ENCODE data around the gene ENKD1. TPM values are rescaled to one million over a fixed set of nuclear protein-coding genes. Genes with fewer than 3 reads are reported as not detected.

Gene ENKD1
- total and polyA plus RNA-seq, 2 of the 4 experiments (the other 2 are of a cell fraction), result 2.9 to 6.3 TPM

DNA sequence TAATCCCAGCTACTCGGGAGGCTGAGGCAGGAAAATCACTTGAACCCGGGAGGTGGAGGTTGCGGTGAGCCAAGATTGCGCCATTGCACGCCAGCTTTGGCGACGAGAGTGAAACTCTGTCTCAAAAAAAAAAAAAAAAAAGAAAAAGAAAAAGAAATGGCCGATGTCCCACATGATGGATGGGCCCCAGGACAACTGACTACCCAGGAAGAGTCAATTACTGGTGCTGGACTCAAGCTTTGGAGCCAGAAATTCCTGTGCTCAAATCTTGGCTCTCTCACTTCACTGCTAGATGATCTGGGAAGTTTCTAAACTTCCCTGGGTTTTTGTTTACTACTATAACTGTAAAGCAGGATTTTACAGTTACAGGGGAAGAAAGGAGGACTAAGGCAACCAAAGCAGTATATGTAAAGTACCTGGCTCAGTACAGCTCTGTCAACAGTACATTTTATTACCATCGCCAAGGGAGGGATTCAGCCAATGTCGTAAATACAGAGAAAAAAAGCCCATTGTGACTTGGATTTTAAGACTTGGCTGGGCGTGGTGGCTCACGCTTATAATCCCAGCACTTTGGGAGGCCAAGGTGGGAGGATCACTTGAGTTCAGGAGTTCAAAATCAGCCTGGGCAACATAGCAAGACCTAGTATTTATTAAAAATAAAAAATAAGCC lies 11.9 kb upstream of the ENKD1 start:
- H3K4me1 ChIP-seq (ENCODE audit: control insufficient read depth, insufficient read depth, low read length), result peaks cover under 1% of the 10 kb centered on the region; the same call in 1 of the 2 replicates
- H3K56ac ChIP-seq (ENCODE audit: extremely low read depth, insufficient read depth, low read length), result no peak overlapping the region
- H4K8ac ChIP-seq (ENCODE audit: low read depth in 2 of 2, low read length in 2 of 2), result no peak overlapping the region
- H3K4ac ChIP-seq (ENCODE audit: low read depth, low read length), result no peak overlapping the region
- peaks cover 16% of the 10 kb centered on the region for H3K36me3 ChIP-seq (ENCODE audit: control insufficient read depth, insufficient read depth, low read length)
- peaks cover 0 to 17% of the 10 kb centered on the region in 2 experiments; a peak in 2 of 4 replicates for H3K79me1 ChIP-seq (ENCODE audit: low read depth in 1 of 2, low read length in 2 of 2)
- no peak overlapping the region for H2BK20ac ChIP-seq (ENCODE audit: low read depth, low read length)
- H3K27me3 ChIP-seq (ENCODE audit: control insufficient read depth, insufficient read depth, low read length), result no peaks in the 10 kb centered on the region
- H3K27ac ChIP-seq (ENCODE audit: insufficient read depth, low read length), result no peak overlapping the region
- no peak overlapping the region for H2AK5ac ChIP-seq (ENCODE audit: low read depth, low read length)
- H3K4me2 ChIP-seq (ENCODE audit: low read depth, low read length), result no peak overlapping the region
- no peak overlapping the region for H3K23ac ChIP-seq (ENCODE audit: low read depth, low read length)
- TF ChIP-seq MXI1 (IDR thresholded peaks at IDR 0.05; ENCODE audit: borderline replicate concordance, low read depth, low read length), result no peak
- no peak for TF ChIP-seq POLR2A (IDR thresholded peaks at IDR 0.05; ENCODE audit: low read depth, low read length)
- no peak for TF ChIP-seq BHLHE40 (IDR thresholded peaks at IDR 0.05; ENCODE audit: low read depth, low read length)
- no peak for TF ChIP-seq MAFK (IDR thresholded peaks at IDR 0.05; ENCODE audit: low read depth, low read length)
- TF ChIP-seq ELK1 (IDR thresholded peaks at IDR 0.05; ENCODE audit: borderline replicate concordance, low read depth, low read length), result no peak
- TF ChIP-seq RFX5 (IDR thresholded peaks at IDR 0.05; ENCODE audit: low read depth, low read length), result no peak
- TF ChIP-seq, protein P1, sequence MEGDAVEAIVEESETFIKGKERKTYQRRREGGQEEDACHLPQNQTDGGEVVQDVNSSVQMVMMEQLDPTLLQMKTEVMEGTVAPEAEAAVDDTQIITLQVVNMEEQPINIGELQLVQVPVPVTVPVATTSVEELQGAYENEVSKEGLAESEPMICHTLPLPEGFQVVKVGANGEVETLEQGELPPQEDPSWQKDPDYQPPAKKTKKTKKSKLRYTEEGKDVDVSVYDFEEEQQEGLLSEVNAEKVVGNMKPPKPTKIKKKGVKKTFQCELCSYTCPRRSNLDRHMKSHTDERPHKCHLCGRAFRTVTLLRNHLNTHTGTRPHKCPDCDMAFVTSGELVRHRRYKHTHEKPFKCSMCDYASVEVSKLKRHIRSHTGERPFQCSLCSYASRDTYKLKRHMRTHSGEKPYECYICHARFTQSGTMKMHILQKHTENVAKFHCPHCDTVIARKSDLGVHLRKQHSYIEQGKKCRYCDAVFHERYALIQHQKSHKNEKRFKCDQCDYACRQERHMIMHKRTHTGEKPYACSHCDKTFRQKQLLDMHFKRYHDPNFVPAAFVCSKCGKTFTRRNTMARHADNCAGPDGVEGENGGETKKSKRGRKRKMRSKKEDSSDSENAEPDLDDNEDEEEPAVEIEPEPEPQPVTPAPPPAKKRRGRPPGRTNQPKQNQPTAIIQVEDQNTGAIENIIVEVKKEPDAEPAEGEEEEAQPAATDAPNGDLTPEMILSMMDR (conservative IDR thresholded peaks at IDR 0.05; ENCODE audit: low read depth, low read length), result no peak
- TF ChIP-seq FOS (IDR thresholded peaks at IDR 0.05; ENCODE audit: low read depth, low read length), result no peak
- TF ChIP-seq NFE2L2 (IDR thresholded peaks at IDR 0.05; ENCODE audit: low read depth, low read length), result no peak
- no peak for TF ChIP-seq RAD21 (IDR thresholded peaks at IDR 0.05; ENCODE audit: low read length)
- no peak for TF ChIP-seq MAZ (IDR thresholded peaks at IDR 0.05; ENCODE audit: borderline replicate concordance, low read depth, low read length)
- no peak for TF ChIP-seq CHD1 (IDR thresholded peaks at IDR 0.05; ENCODE audit: low read depth, low read length)
- TF ChIP-seq RCOR1 (IDR thresholded peaks at IDR 0.05; ENCODE audit: insufficient replicate concordance, low read length), result no peak
- no peak for TF ChIP-seq USF2 (IDR thresholded peaks at IDR 0.05; ENCODE audit: low read depth, low read length)
- no peak for TF ChIP-seq SMC3 (IDR thresholded peaks at IDR 0.05; ENCODE audit: low read depth, low read length)
- no peak for TF ChIP-seq CEBPB (IDR thresholded peaks at IDR 0.05; ENCODE audit: low read depth, low read length)
- intact Hi-C loops (cut with micrococcal nuclease) (loop anchor here (10.0 kb wide), 1 partner anchor 356 kb away; no protein-coding TSS in a partner anchor), in situ Hi-C loops (cut with MboI; ENCODE audit: low sequenced_read_pairs) (no loop called here), dilution Hi-C loops (cut with HindIII; ENCODE audit: low sequenced_read_pairs, unreplicated experiment) (no loop called here)
- H2BK5ac ChIP-seq (ENCODE audit: low read depth, low read length, poor library complexity, severe bottlenecking), result no peak overlapping the region
- no peaks in the 10 kb centered on the region for H3K9me3 ChIP-seq (ENCODE audit: control insufficient read depth, insufficient read depth, low read length)
- no peak overlapping the region for H4K5ac ChIP-seq (ENCODE audit: low read depth, low read length)
- no peak overlapping the region for H3K9ac ChIP-seq (ENCODE audit: low read depth, low read length)
- H3K9me1 ChIP-seq (ENCODE audit: insufficient read depth, low read length), result peaks cover 7% of the 10 kb centered on the region; the same call in 1 of the 2 replicates
- H3K14ac ChIP-seq (replicated peaks; ENCODE audit: low read depth, low read length), result no peak overlapping the region
- CTCF ChIA-PET, result no interaction called here
- H4K20me1 ChIP-seq (ENCODE audit: insufficient read depth, low read length), result no peaks in the 10 kb centered on the region
- H2BK120ac ChIP-seq (ENCODE audit: low read depth, low read length), result no peak overlapping the region
- no TSS peak for BruUV-seq (replicated peaks)
- no peak overlapping the region for H2AFZ ChIP-seq (replicated peaks; ENCODE audit: low read length, poor library complexity)
- H3K18ac ChIP-seq (ENCODE audit: low read depth, low read length), result no peak overlapping the region
- no peak overlapping the region for H2BK15ac ChIP-seq (ENCODE audit: low read depth, low read length)
- H3K4me3 ChIP-seq (ENCODE audit: insufficient read depth, low read depth, low read length), result no peak overlapping the region
- no peak for ATAC-seq (ENCODE audit: low read depth)
- no peak for DNase-seq
- POLR2A ChIA-PET (ENCODE audit: unreplicated experiment), result no interaction called here
- H4K91ac ChIP-seq (ENCODE audit: insufficient read depth, low read depth, low read length), result no peak overlapping the region
- no peak overlapping the region for H2AK9ac ChIP-seq (replicated peaks; ENCODE audit: low read depth, low read length, poor library complexity)
- WGBS, 2 experiments (ENCODE audit: extremely low coverage in 2 of 2, insufficient read length in 1 of 2), result no CpG with 5 or more reads among the region's 12 CpGs
